ENCODE measurements around the gene GPR156.

Gene GPR156

GRCh38 chr3:120147072-120147871, 137.8 kb downstream of the GPR156 start:
- Histone ChIP-seq H3K27me3 (no peaks in the 10 kb centered on the region), H3K4me1 (no peaks in the 10 kb centered on the region), H3K36me3 (no peaks in the 10 kb centered on the region), H3K4me3 (ENCODE audit: low read depth, low read length) (no peak overlapping the region), H3K9me3 (no peaks in the 10 kb centered on the region)
- peak; percentile 38 for TF ChIP-seq CTCF (IDR thresholded peaks at IDR 0.05; ENCODE audit: low read depth, low read length)
- no peak for DNase-seq

- no peak for DNase-seq
- H3K4me3 ChIP-seq (ENCODE audit: low read depth, low read length) = no peak overlapping the region
These were observed 139.3 kb downstream of the GPR156 start for GRCh38 chr3:120145542-120146285.

GRCh38 chr3:120144267-120144666, 140.8 kb downstream of the GPR156 start:
- Histone ChIP-seq H3K4me3 (ENCODE audit: low read depth, low read length) (no peak overlapping the region), H3K9me3 (no peaks in the 10 kb centered on the region), H3K36me3 (no peaks in the 10 kb centered on the region), H3K4me1 (no peaks in the 10 kb centered on the region), H3K27me3 (no peaks in the 10 kb centered on the region)
- DNase-seq = no peak
- TF ChIP-seq CTCF (IDR thresholded peaks at IDR 0.05; ENCODE audit: low read depth, low read length) = no peak

More at GRCh38 chr3:120145542-120146285, 139.3 kb downstream of the GPR156 start:
- Histone ChIP-seq H3K4me1 (no peaks in the 10 kb centered on the region), H3K36me3 (no peaks in the 10 kb centered on the region), H3K9me3 (no peaks in the 10 kb centered on the region), H3K27me3 (no peaks in the 10 kb centered on the region)
- no peak for TF ChIP-seq CTCF (IDR thresholded peaks at IDR 0.05; ENCODE audit: low read depth, low read length)

GRCh38 chr3:120143676-120144075, 141.3 kb downstream of the GPR156 start:
- DNase-seq = no peak
- no peaks in the 10 kb centered on the region for H3K27me3 ChIP-seq
- H3K36me3 ChIP-seq = no peaks in the 10 kb centered on the region
- no peaks in the 10 kb centered on the region for H3K9me3 ChIP-seq
- no peaks in the 10 kb centered on the region for H3K4me1 ChIP-seq
- TF ChIP-seq CTCF (IDR thresholded peaks at IDR 0.05; ENCODE audit: low read depth, low read length) = no peak
- no peak overlapping the region for H3K4me3 ChIP-seq (ENCODE audit: low read depth, low read length)

- no peak for TF ChIP-seq CTCF (IDR thresholded peaks at IDR 0.05; ENCODE audit: low read depth, low read length)
These were observed 142.8 kb downstream of the GPR156 start for GRCh38 chr3:120142236-120142635.

More at GRCh38 chr3:120142236-120142635, 142.8 kb downstream of the GPR156 start:
- no peaks in the 10 kb centered on the region for H3K36me3 ChIP-seq
- no peaks in the 10 kb centered on the region for H3K27me3 ChIP-seq
- H3K4me3 ChIP-seq (ENCODE audit: low read depth, low read length) = no peak overlapping the region
- no peak for DNase-seq
- no peaks in the 10 kb centered on the region for H3K4me1 ChIP-seq
- H3K9me3 ChIP-seq = no peaks in the 10 kb centered on the region

Data from BE2C (cell line).